ENCODE data around the gene TBC1D22B. TPM values are rescaled to one million over a fixed set of nuclear protein-coding genes. Genes with fewer than 3 reads are reported as not detected.

TBC1D22B gene
- total and polyA plus RNA-seq, 2 of the 13 experiments (the other 11 are each of a cell fraction or from before 2014, with no cell fraction given): 9.7 to 12.9 TPM

DNA sequence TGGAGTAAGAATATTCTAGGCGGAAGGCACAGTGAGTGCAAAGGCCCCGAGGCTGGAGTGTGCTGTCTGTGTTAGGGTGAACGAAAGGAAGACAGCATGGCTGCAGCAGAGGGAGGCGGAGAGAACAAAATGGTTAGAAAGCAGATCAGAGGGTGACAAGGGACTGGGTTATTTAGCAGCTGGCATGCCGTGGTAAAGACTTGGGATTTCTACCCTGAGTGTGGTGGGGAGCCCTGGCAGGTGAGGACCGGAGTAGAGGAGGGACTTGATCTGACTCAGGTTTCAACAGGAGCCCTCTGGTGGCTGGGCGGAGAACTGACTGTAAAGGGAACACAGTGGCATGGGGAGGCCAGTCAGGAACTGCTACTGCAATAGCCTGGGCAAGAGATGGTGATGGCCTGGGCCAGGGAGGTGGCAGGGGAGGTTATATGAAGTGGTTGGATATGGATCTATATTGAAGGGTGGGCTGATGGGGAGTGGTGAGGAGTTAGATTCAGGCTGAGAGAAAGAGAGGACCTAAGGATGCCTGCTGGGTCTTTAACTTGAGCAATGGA is 49.6 kb upstream of the TBC1D22B start (continued):
- TF ChIP-seq, protein P1, sequence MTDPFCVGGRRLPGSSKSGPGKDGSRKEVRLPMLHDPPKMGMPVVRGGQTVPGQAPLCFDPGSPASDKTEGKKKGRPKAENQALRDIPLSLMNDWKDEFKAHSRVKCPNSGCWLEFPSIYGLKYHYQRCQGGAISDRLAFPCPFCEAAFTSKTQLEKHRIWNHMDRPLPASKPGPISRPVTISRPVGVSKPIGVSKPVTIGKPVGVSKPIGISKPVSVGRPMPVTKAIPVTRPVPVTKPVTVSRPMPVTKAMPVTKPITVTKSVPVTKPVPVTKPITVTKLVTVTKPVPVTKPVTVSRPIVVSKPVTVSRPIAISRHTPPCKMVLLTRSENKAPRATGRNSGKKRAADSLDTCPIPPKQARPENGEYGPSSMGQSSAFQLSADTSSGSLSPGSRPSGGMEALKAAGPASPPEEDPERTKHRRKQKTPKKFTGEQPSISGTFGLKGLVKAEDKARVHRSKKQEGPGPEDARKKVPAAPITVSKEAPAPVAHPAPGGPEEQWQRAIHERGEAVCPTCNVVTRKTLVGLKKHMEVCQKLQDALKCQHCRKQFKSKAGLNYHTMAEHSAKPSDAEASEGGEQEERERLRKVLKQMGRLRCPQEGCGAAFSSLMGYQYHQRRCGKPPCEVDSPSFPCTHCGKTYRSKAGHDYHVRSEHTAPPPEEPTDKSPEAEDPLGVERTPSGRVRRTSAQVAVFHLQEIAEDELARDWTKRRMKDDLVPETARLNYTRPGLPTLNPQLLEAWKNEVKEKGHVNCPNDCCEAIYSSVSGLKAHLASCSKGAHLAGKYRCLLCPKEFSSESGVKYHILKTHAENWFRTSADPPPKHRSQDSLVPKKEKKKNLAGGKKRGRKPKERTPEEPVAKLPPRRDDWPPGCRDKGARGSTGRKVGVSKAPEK (CRISPR knock-in tag; IDR thresholded peaks at IDR 0.05; ENCODE audit: borderline replicate concordance): no peak
- TF ChIP-seq, protein P2, sequence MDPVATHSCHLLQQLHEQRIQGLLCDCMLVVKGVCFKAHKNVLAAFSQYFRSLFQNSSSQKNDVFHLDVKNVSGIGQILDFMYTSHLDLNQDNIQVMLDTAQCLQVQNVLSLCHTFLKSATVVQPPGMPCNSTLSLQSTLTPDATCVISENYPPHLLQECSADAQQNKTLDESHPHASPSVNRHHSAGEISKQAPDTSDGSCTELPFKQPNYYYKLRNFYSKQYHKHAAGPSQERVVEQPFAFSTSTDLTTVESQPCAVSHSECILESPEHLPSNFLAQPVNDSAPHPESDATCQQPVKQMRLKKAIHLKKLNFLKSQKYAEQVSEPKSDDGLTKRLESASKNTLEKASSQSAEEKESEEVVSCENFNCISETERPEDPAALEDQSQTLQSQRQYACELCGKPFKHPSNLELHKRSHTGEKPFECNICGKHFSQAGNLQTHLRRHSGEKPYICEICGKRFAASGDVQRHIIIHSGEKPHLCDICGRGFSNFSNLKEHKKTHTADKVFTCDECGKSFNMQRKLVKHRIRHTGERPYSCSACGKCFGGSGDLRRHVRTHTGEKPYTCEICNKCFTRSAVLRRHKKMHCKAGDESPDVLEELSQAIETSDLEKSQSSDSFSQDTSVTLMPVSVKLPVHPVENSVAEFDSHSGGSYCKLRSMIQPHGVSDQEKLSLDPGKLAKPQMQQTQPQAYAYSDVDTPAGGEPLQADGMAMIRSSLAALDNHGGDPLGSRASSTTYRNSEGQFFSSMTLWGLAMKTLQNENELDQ (CRISPR knock-in tag; IDR thresholded peaks at IDR 0.05; ENCODE audit: borderline replicate concordance): no peak
- TF ChIP-seq, protein P3, sequence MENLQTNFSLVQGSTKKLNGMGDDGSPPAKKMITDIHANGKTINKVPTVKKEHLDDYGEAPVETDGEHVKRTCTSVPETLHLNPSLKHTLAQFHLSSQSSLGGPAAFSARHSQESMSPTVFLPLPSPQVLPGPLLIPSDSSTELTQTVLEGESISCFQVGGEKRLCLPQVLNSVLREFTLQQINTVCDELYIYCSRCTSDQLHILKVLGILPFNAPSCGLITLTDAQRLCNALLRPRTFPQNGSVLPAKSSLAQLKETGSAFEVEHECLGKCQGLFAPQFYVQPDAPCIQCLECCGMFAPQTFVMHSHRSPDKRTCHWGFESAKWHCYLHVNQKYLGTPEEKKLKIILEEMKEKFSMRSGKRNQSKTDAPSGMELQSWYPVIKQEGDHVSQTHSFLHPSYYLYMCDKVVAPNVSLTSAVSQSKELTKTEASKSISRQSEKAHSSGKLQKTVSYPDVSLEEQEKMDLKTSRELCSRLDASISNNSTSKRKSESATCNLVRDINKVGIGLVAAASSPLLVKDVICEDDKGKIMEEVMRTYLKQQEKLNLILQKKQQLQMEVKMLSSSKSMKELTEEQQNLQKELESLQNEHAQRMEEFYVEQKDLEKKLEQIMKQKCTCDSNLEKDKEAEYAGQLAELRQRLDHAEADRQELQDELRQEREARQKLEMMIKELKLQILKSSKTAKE (CRISPR knock-in tag; IDR thresholded peaks at IDR 0.05; ENCODE audit: borderline replicate concordance): no peak
- TF ChIP-seq PHF8 (CRISPR knock-in tag; IDR thresholded peaks at IDR 0.05) (no peak), RARA (CRISPR knock-in tag; IDR thresholded peaks at IDR 0.05) (0 out of 2 replicates have a peak, but pooled peaks have one; percentile 34), JUND (CRISPR knock-in tag; IDR thresholded peaks at IDR 0.05) (no peak), ZNF121 (CRISPR knock-in tag; IDR thresholded peaks at IDR 0.05) (no peak), MED1 (CRISPR knock-in tag; IDR thresholded peaks at IDR 0.05) (peak; percentile 50; the same call in 1 of the 2 replicates), ZNF678 (CRISPR knock-in tag; IDR thresholded peaks at IDR 0.05) (no peak), ARHGAP35 (CRISPR knock-in tag; IDR thresholded peaks at IDR 0.05; ENCODE audit: borderline replicate concordance) (no peak), ZFAT (CRISPR knock-in tag; conservative IDR thresholded peaks at IDR 0.05) (no peak), ZFX (CRISPR knock-in tag; IDR thresholded peaks at IDR 0.05; ENCODE audit: low read depth) (no peak), POGZ (CRISPR knock-in tag; IDR thresholded peaks at IDR 0.05) (no peak), POLR2A (IDR thresholded peaks at IDR 0.05; ENCODE audit: insufficient read depth in 1 of 2, low read depth in 2 of 2, low read length in 2 of 2) (no peak), ZNF430 (CRISPR knock-in tag; IDR thresholded peaks at IDR 0.05) (0 out of 2 replicates have a peak, but pooled peaks have one; percentile 35), JUNB (CRISPR knock-in tag; IDR thresholded peaks at IDR 0.05; ENCODE audit: borderline replicate concordance) (no peak)
- TF ChIP-seq, protein P4, sequence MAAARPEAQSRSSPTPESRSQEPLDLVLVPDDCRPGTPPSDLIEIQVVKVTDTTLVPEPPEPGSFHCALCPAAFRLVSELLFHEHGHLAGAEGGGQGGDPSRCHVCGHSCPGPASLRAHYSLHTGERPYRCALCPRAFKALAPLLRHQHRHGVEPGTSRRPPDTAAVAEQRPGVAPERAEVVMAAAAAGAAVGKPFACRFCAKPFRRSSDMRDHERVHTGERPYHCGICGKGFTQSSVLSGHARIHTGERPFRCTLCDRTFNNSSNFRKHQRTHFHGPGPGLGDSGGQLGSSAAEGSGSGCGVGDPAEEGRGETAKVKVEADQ (CRISPR knock-in tag; IDR thresholded peaks at IDR 0.05; ENCODE audit: borderline replicate concordance): no peak
- TF ChIP-seq, protein P5, sequence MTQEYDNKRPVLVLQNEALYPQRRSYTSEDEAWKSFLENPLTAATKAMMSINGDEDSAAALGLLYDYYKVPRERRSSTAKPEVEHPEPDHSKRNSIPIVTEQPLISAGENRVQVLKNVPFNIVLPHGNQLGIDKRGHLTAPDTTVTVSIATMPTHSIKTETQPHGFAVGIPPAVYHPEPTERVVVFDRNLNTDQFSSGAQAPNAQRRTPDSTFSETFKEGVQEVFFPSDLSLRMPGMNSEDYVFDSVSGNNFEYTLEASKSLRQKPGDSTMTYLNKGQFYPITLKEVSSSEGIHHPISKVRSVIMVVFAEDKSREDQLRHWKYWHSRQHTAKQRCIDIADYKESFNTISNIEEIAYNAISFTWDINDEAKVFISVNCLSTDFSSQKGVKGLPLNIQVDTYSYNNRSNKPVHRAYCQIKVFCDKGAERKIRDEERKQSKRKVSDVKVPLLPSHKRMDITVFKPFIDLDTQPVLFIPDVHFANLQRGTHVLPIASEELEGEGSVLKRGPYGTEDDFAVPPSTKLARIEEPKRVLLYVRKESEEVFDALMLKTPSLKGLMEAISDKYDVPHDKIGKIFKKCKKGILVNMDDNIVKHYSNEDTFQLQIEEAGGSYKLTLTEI (CRISPR knock-in tag; conservative IDR thresholded peaks at IDR 0.05): no peak

Data from HepG2 (cell line).